CMK (cell line): ENCODE data around the gene TRIM26.
A peak's percentile ranks its signal among the peaks of the same experiment; 100 is the strongest.
"Not testable (repeated sequence)": the region's sequence is repeated elsewhere in the genome, so short reads cannot be mapped to it uniquely, and the experiment has no call there.

ENCODE experiments used
- DNase-seq: peaks from one replicate; pipeline ENCODE4 v3.0.0-alpha.2; 2010; ENCODE audit warnings: low read depth

TRIM26 gene

GRCh38 chr6:30171677-30172471 is 41.3 kb downstream of the TRIM26 start:
- DNase-seq, result no peak

GRCh38 chr6:30169658-30170614 is 43.3 kb downstream of the TRIM26 start:
- DNase-seq, result no peak

GRCh38 chr6:30168741-30169140 is 44.5 kb downstream of the TRIM26 start:
- DNase-seq, result no peak

- DNase-seq, result no peak
These were observed 46.1 kb downstream of the TRIM26 start for GRCh38 chr6:30167101-30167500.

- DNase-seq, result not testable (repeated sequence)
These were observed 48.0 kb downstream of the TRIM26 start for GRCh38 chr6:30165238-30165637.

- DNase-seq, result no peak
These were observed 48.5 kb downstream of the TRIM26 start for GRCh38 chr6:30164714-30165113.

GRCh38 chr6:30163918-30164654 is 49.1 kb downstream of the TRIM26 start:
- DNase-seq, result no peak

GRCh38 chr6:30163090-30163917 is 49.9 kb downstream of the TRIM26 start, which contains the start of gene TRIM15:
Gene TRIM15 (plus strand): TSS chr6:30163546. CDS start chr6:30163685, 139 bp downstream.
- DNase-seq, result peak; percentile 66

GRCh38 chr6:30162265-30163089 is 50.7 kb downstream of the TRIM26 start:
- DNase-seq, result no peak

- DNase-seq, result no peak
These were observed 52.2 kb downstream of the TRIM26 start, which contains the start of gene TRIM10 for GRCh38 chr6:30160785-30161531. Gene TRIM10 (minus strand): TSS chr6:30161211. CDS start chr6:30160858, 353 bp downstream.

- DNase-seq, result no peak
These were observed 53.0 kb downstream of the TRIM26 start for GRCh38 chr6:30160008-30160784.

- DNase-seq, result no peak
These were observed 54.6 kb downstream of the TRIM26 start for GRCh38 chr6:30158475-30159040.

GRCh38 chr6:30157999-30158398 is 55.2 kb downstream of the TRIM26 start:
- DNase-seq, result no peak

- DNase-seq, result no peak
These were observed 55.6 kb downstream of the TRIM26 start for GRCh38 chr6:30157581-30157980.

GRCh38 chr6:30156774-30157173 is 56.4 kb downstream of the TRIM26 start:
- DNase-seq, result no peak

GRCh38 chr6:30156262-30156599 is 57.0 kb downstream of the TRIM26 start:
- peak; percentile 82 for DNase-seq

- DNase-seq, result no peak
These were observed 57.5 kb downstream of the TRIM26 start for GRCh38 chr6:30155520-30156261.
